Measurements from ENCODE around the gene SDCBP2. TPM values are rescaled to one million over a fixed set of nuclear protein-coding genes. Genes with fewer than 3 reads are reported as not detected.

SDCBP2 gene
- polyA plus RNA-seq, 1 of the 3 experiments (the other 2 are of a cell fraction): 3.0 TPM

GRCh38 chr20:1371830-1372539 lies 43.0 kb upstream of the SDCBP2 start:
- POLR2A ChIA-PET: no interaction called here
- WGBS (ENCODE audit: low lambda C conversion rate): 98% methylated on average over 5 of the region's 5 CpGs
- TF ChIP-seq FOXM1 (IDR thresholded peaks at IDR 0.05; ENCODE audit: low read depth) (no peak), RFX5 (IDR thresholded peaks at IDR 0.05; ENCODE audit: low read length) (no peak), USF1 (IDR thresholded peaks at IDR 0.05; ENCODE audit: borderline replicate concordance, low read depth) (no peak), SMC3 (IDR thresholded peaks at IDR 0.05; ENCODE audit: low read depth, low read length) (no peak)
- Histone ChIP-seq H3K79me2 (ENCODE audit: insufficient read depth) (peaks cover 63% of the 10 kb centered on the region), H3K9me3 (no peaks in the 10 kb centered on the region), H3K4me3 (ENCODE audit: low read depth in 2 of 2, low read length in 1 of 2) (no peak overlapping the region), H3K4me2 (no peak overlapping the region), H3K4me1 (ENCODE audit: control insufficient read depth in 1 of 2, insufficient read depth in 2 of 2, low read depth in 1 of 2, low read length in 1 of 2) (peaks cover 2 to 28% of the 10 kb centered on the region in 2 experiments; a peak in 2 of 4 replicates), H3F3A (replicated peaks; ENCODE audit: insufficient read depth) (no peaks in the 10 kb centered on the region), H3K36me3 (replicated peaks in 1 of 2; ENCODE audit: control insufficient read depth in 1 of 2, insufficient read depth in 2 of 2, low read length in 1 of 2) (peaks cover 30 to 55% of the 10 kb centered on the region in 2 experiments), H3K27ac (ENCODE audit: low read depth in 2 of 2, low read length in 1 of 2) (0 out of 4 replicates have a peak overlapping the region, but pooled peaks of 1 of the 2 experiments have one; percentile 45), H3K9ac (no peak overlapping the region), H3K9me2 (no peaks in the 10 kb centered on the region), H3K27me3 (ENCODE audit: insufficient read depth) (no peaks in the 10 kb centered on the region), H2AFZ (ENCODE audit: low read depth) (no peak overlapping the region), H4K20me1 (ENCODE audit: insufficient read depth) (peaks cover 22% of the 10 kb centered on the region)
- DNase-seq: no peak
- CTCF ChIA-PET: no interaction called here

GRCh38 chr20:1371202-1371782 lies 42.4 kb upstream of the SDCBP2 start:
- Histone ChIP-seq H3K4me2 (no peak overlapping the region), H4K20me1 (ENCODE audit: insufficient read depth) (peaks cover 17% of the 10 kb centered on the region)
- CTCF ChIA-PET: interaction anchor here (1.0 kb wide), 1 partner anchor 24 kb away, joined by 3 read pairs; no protein-coding TSS in a partner anchor
- TF ChIP-seq REST (IDR thresholded peaks at IDR 0.05; ENCODE audit: low read depth, low read length) (no peak), SMC3 (IDR thresholded peaks at IDR 0.05; ENCODE audit: low read depth, low read length) (no peak), MEF2A (IDR thresholded peaks at IDR 0.05; ENCODE audit: borderline replicate concordance, low read depth) (no peak), EP300 (IDR thresholded peaks at IDR 0.05; ENCODE audit: borderline replicate concordance in 1 of 2, low read depth in 1 of 2, low read length in 1 of 2) (no peak), JUND (IDR thresholded peaks at IDR 0.05) (no peak), FOXJ3 (CRISPR knock-in tag; IDR thresholded peaks at IDR 0.05) (no peak), MAX (IDR thresholded peaks at IDR 0.05; ENCODE audit: low read depth) (no peak), USF2 (IDR thresholded peaks at IDR 0.05; ENCODE audit: borderline replicate concordance, low read depth, low read length) (no peak), FOXM1 (IDR thresholded peaks at IDR 0.05; ENCODE audit: low read depth) (no peak), EZH2phosphoT487 (IDR thresholded peaks at IDR 0.05; ENCODE audit: borderline replicate concordance, low read depth) (no peak), TCF12 (IDR thresholded peaks at IDR 0.05) (no peak), USF1 (IDR thresholded peaks at IDR 0.05; ENCODE audit: borderline replicate concordance, low read depth) (no peak), PBX3 (IDR thresholded peaks at IDR 0.05) (no peak)

More at GRCh38 chr20:1371202-1371782, 42.4 kb upstream of the SDCBP2 start:
- Histone ChIP-seq H3K4me3 (ENCODE audit: low read depth in 2 of 2, low read length in 1 of 2) (no peak overlapping the region), H3F3A (replicated peaks; ENCODE audit: insufficient read depth) (peaks cover 4% of the 10 kb centered on the region), H3K9me3 (no peaks in the 10 kb centered on the region), H3K27ac (ENCODE audit: low read depth in 2 of 2, low read length in 1 of 2) (peak overlapping the region in 1 of 2 experiments; percentile 45; a peak in 3 of 4 replicates), H3K36me3 (replicated peaks in 1 of 2; ENCODE audit: control insufficient read depth in 1 of 2, insufficient read depth in 2 of 2, low read length in 1 of 2) (peaks cover 35 to 55% of the 10 kb centered on the region in 2 experiments), H3K9ac (no peak overlapping the region), H3K4me1 (ENCODE audit: control insufficient read depth in 1 of 2, insufficient read depth in 2 of 2, low read depth in 1 of 2, low read length in 1 of 2) (peaks cover 2 to 27% of the 10 kb centered on the region in 2 experiments; a peak in 2 of 4 replicates), H3K79me2 (ENCODE audit: insufficient read depth) (peaks cover 57% of the 10 kb centered on the region), H3K27me3 (ENCODE audit: insufficient read depth) (no peaks in the 10 kb centered on the region), H3K9me2 (no peaks in the 10 kb centered on the region), H2AFZ (ENCODE audit: low read depth) (no peak overlapping the region)
- 81% methylated on average over 3 of the region's 3 CpGs for WGBS (ENCODE audit: low lambda C conversion rate)
- POLR2A ChIA-PET: no interaction called here
- DNase-seq: no peak
